ENCODE results near the gene ARFRP1.
A peak's percentile ranks its signal among the peaks of the same experiment; 100 is the strongest.
"Not testable (repeated sequence)": the region's sequence is repeated elsewhere in the genome, so short reads cannot be mapped to it uniquely, and the experiment has no call there.

ARFRP1 gene

DNA sequence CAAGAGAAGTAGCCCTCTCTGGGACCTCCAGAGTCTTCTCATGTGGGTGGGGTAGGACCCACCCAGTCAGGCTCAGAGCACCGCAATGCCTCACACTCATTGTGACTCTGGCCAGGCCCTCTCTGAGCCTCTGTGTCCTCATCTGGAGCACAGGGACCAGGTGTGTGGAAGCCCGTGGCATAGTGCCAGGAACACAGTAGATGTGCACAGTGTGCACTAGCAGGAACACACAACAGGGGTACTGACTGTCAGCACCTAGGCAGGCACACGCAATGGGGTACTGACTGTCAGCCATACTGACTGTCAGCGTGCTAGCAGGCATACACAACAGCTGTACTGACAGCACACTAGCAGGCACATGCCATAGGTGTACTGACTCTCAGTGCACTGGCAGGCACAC, 52.5 kb downstream of the ARFRP1 start:
- no peak for DNase-seq (ENCODE audit: low spot score)

DNA sequence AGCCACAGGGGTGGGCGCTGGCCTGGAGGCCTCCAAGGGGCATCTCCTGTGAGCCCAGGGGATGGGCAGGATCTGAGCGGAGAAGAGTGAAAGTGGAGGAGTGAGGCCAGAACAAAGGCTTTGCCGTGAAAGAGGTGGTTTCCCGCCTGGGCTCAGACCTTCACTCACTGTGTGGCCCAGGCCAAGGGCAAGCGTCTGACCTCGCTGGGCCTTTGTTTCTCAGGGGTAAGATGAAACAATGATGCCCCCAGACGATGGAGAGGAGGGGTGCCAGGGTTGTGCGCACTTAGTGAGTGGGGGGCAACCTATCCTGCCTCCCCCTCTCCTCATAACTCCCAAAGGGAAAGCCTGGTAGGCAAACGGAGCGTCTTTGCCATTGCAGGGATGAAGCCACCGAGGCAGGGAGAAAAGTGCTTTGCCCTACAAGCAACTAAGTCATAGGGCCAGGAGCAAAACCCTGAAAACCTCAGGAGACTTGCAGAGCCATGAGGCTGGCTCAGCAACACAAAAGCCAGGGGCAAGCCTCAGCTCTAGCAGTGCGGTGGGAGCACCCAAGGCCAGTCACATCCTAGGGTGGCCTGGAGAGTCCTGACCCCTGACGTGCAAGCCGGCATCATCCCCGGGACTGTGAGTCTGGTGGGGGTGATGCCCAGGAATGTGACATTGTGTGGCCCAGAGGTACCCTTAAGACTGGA, 53.7 kb downstream of the ARFRP1 start:
- DNase-seq (ENCODE audit: low spot score) = no peak

DNA sequence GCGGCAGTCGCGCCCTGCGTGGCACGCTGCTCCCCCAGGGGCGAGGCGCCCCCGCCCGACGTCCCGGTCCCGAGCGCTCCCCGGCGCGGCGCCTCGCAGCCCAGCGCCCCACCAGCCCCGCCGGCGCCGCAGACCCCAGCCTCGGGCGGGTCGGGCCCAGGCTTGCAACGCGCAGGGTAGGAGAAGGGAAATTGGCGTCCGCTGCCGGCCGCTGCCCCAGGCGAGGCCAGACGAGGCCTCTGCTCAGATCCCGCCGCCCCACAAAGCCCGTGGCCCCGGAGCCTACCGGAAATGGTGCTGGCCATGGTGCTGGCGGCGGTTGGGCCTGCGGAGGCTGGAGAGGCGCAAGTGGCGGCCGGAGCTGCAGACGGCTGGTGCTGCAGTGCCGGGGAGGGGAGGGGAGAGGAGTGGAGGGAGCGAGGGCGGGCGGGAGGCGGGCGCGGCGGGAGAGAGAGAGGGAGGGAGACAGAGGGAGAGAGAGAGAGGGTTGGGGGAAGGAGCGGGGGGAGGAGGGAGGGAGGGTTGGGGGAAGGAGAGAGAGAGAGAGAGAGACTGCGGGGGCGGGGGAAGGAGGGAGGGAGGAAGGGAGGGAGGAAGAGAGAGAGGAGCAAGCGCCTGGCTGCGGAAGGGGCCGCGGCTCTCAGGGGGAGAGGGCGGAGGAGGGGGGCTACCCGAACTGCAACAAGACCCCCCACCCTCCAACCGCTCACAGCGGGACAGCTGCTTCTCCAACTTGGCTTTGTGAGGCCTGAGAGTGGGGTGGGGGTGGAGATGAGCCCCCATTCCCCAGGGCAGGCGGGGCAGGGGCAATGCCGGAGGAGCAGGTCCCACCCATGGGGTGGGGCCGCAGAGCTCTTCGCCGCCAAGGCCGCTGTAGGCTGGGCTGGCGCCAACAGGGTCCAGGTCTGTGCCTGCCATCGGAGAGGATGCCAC, 54.5 kb downstream of the ARFRP1 start, which contains the start of gene STMN3:
STMN3 (minus strand) TSS at position 384 of the 933 bp plus-strand sequence; CDS start at position 305, 79 bp downstream.
- DNase-seq (ENCODE audit: low spot score) = peak; percentile 93

DNA sequence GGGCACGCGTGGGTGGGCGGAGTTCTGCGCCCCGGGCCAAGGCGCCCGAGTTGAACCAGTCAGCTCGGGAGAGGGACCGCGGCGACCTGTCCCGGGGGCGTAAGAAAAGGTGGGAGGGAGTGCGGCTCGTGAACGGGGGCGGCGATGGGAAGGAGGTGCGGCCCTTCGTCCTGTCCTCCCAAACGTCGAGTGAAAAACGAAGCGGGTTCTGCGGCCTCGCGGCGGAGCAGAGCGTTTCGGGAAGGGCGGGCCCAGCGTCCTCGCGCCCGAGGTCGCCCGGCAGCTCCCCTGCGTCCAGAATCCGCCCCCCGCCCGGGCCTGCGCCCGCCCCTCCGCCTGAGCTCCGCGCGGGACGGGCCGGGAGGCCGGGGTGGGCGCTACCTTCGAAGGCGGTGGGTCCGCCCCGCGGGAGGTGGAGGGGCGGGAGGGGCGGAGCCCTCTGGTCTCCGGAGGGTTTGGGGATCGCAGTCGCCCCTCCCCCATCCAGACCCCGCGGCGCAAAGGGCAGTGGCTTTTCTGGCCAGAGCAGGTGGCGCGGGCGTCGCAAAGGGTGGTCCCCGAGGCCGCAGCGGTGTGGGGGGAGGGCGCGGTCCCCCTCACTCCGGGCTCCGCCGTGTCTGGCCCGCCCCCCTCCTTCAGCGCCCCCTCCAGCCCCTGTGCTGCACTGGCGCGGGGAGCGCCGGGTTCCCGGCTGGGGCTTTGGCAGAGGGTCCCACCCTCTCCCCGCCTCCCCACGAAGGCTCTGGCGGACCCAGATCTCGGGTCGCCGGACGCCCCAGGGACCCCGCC, 55.4 kb downstream of the ARFRP1 start:
- no peak for DNase-seq (ENCODE audit: low spot score)

DNA sequence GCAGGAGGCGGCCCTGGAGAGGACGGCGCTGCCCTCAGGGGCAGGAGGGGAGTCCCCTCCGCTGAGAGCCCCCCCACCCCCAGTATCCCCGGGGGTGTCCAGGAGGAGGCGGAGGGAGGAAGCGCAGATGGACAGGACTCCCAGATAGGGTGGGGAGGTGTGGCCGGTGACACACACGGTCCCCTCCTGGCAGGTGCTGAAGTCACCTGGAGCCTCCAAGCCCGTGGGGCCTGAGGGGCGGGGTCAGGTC, 55.9 kb downstream of the ARFRP1 start:
- no peak for DNase-seq (ENCODE audit: low spot score)

DNA sequence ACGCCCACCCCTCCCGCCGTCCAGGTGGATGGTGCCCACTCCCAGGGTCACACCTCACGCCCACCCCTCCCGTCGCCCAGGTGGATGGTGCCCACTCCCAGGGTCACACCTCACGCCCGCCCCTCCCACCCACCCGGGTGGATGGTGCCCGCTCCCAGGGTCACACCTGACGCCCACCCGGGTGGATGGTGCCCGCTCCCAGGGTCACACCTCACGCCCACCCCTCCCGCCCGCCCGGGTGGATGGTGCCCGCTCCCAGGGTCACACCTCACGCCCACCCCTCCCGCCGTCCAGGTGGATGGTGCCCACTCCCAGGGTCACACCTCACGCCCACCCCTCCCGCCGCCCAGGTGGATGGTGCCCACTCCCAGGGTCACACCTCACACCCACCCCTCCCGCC, 57.3 kb downstream of the ARFRP1 start:
- not testable (repeated sequence) for DNase-seq (ENCODE audit: low spot score)

DNA sequence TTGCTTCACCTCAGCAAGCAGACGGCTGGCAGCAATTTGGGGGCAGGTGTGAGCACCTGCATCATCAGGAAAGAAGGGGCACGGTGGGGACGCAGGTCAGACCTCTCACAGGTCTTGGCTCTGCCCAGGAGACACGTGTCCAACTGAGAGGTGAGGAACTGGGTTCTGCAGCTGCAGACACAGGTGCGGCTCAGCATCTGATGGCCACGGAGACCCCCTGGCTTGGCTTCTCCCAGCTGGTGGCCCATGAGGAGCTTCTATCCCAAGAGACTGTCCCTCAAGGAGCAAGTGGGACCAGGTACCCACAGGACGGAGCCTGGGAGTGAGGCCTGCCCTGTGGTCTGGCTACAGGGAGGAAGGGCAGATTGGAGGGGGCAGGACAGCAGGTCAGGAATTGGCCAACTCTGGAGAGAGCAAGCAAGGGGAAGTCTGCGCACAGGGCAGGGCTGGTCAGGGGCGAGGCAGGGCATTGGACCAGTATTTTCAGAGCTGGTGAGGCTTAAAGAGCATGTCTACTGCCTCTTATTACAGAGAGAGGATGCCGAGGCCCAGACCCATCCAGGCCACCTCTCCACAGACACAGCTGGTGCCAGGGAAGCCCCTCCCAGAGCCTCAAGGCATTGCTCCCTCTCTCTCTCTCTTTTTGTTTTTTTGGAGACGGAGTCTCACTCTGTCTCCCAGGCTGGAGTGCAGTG, 58.7 kb downstream of the ARFRP1 start:
- DNase-seq (ENCODE audit: low spot score) = no peak
